Loucy (cell line): ENCODE results near the gene RNF223.

Experiments
- EZH2phosphoT487 ChIP-seq: fragments of 200-600 bp; IDR thresholded peaks from 2 replicates; pipeline ENCODE4 v1.6.1; 2018; ENCODE audit warnings: antibody characterized with exemption, mild to moderate bottlenecking, moderate library complexity, borderline replicate concordance
- TF ChIP-seq, protein P1 (sequence below): fragments of 200-600 bp; sonication (generic); conservative IDR thresholded peaks from 2 replicates; pipeline ENCODE4 v1.5.1; 2014; ENCODE audit warnings: mild to moderate bottlenecking, antibody characterized with exemption, low read length

DNA sequence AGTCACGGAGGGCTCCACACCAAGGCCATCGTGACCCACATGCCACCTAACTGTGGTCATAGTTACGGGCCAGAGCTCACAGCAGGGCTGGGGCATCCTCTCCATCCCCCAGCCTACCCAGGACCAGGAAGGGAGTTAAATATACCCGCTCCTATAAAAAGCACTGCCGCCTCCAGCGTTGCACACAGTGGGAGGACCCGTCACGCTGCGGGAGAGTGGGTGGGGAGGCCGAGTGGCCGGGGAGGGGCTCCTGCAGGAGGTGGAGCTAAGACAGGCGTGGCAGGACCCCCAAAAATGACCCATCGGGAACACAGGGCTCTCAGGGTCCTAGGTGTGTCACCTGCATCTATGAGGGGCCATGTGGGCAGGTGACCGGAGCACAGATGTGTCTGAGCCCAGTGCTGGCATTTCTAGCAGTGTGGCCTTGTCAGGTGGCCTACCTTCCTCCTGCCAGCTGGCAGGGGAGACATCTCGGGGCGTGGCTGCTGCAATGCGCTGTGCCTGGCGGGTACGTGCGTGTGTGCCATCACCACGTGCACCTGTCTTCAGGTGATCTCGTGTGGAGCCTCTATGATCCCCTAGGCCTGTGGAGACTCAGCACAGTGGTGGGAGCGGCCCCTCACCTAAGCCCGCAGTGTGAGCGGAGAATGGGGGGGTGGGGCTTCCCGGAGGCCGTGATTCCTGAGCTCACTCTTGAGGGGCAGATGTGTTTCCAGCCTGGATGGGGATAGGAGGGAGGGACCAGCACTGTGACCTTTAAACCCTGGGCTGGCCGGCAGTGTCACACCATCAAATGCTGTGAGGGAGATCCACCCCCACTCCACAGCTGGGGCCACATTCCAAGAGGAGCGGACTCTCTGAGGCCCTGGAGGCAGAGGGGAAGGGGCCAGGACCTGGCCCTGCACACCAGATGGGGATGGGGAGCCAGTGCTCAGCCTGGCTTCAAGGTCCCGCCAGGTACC lies 36.5 kb downstream of the RNF223 start:
- TF ChIP-seq, protein P1, sequence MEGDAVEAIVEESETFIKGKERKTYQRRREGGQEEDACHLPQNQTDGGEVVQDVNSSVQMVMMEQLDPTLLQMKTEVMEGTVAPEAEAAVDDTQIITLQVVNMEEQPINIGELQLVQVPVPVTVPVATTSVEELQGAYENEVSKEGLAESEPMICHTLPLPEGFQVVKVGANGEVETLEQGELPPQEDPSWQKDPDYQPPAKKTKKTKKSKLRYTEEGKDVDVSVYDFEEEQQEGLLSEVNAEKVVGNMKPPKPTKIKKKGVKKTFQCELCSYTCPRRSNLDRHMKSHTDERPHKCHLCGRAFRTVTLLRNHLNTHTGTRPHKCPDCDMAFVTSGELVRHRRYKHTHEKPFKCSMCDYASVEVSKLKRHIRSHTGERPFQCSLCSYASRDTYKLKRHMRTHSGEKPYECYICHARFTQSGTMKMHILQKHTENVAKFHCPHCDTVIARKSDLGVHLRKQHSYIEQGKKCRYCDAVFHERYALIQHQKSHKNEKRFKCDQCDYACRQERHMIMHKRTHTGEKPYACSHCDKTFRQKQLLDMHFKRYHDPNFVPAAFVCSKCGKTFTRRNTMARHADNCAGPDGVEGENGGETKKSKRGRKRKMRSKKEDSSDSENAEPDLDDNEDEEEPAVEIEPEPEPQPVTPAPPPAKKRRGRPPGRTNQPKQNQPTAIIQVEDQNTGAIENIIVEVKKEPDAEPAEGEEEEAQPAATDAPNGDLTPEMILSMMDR: no peak
- no peak for TF ChIP-seq EZH2phosphoT487
